Subcutaneous abdominal adipose tissue (tissue), 5 donors: ENCODE data around the gene CHCHD1.
A peak's percentile ranks its signal among the peaks of the same experiment; 100 is the strongest.

Experiments used
- H3K27ac ChIP-seq: one replicate; pipeline ENCODE4 v1.7.0; 2013; ENCODE audit warnings: low read depth, mild to moderate bottlenecking, inconsistent platforms, low read length, moderate library complexity
- H3K27me3 ChIP-seq, 5 donors: one replicate each; pipeline ENCODE4 v1.7.0; 2013; ENCODE audit warnings: low read length in 5 of 5, inconsistent platforms in 1 of 5; ENCODE audit not compliant: control insufficient read depth in 5 of 5, insufficient read depth in 4 of 5
- H3K36me3 ChIP-seq, 5 donors: one replicate each; pipeline ENCODE4 v1.7.0; 2013; ENCODE audit warnings: low read length in 5 of 5; ENCODE audit not compliant: control insufficient read depth in 5 of 5, insufficient read depth in 5 of 5
- H3K4me1 ChIP-seq, 5 donors: one replicate each; pipeline ENCODE4 v1.7.0; 2013; ENCODE audit warnings: low read length in 5 of 5, mild to moderate bottlenecking in 3 of 5, moderate library complexity in 1 of 5; ENCODE audit not compliant: control insufficient read depth in 5 of 5, insufficient read depth in 5 of 5
- H3K4me3 ChIP-seq, 5 donors: one replicate each; pipeline ENCODE4 v1.7.0; 2013; ENCODE audit warnings: low read length in 5 of 5, low read depth in 1 of 5
- H3K9ac ChIP-seq, 5 donors: one replicate each; pipeline ENCODE4 v1.7.0; 2013; ENCODE audit warnings: low read length in 5 of 5, mild to moderate bottlenecking in 4 of 5, moderate library complexity in 3 of 5
- H3K9me3 ChIP-seq, 5 donors: one replicate each; pipeline ENCODE4 v1.7.0; 2013; ENCODE audit warnings: low read length in 5 of 5; ENCODE audit not compliant: control insufficient read depth in 5 of 5
- donor health status: healthy.
- donor health status: healthy.
- donor health status: healthy.
- donor health status: healthy.
- donor health status: healthy.

The CHCHD1 gene

DNA sequence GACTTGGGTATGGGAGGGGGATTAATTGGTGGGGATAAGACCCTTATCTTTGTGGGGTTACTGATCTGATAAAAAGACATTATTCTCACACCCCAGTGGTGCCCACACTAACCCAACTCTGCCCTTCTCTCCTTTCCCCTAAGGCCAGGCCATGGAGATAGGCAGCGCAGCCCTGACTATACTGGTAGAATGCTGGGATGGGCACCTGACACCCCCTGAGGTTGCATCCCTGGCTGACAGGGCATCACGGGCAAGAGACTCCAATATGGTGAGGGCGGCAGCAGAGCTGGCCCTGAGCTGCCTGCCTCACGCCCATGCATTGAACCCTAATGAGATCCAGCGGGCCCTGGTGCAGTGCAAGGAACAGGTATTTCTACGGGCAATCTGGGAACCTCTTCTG, 16.2 kb downstream of the CHCHD1 start:
- Histone ChIP-seq H3K4me3 (no peak overlapping the region), H3K4me1 (no peaks in the 10 kb centered on the region), H3K36me3 (peaks cover 12 to 98% (median 94%) of the 10 kb centered on the region in 5 donors), H3K27me3 (no peaks in the 10 kb centered on the region), H3K27ac (no peak overlapping the region), H3K9me3 (no peaks in the 10 kb centered on the region), H3K9ac (no peak overlapping the region)

- Histone ChIP-seq H3K4me3 (no peak overlapping the region), H3K27me3 (no peaks in the 10 kb centered on the region), H3K36me3 (peaks cover 12 to 98% (median 95%) of the 10 kb centered on the region in 5 donors), H3K4me1 (peaks cover 0 to 5% (median 0%) of the 10 kb centered on the region in 5 donors), H3K9me3 (no peaks in the 10 kb centered on the region), H3K9ac (no peak overlapping the region), H3K27ac (no peak overlapping the region)
These were observed 17.2 kb downstream of the CHCHD1 start for GRCh38 chr10:73798927-73799560.

GRCh38 chr10:73799899-73800559, 18.2 kb downstream of the CHCHD1 start:
- Histone ChIP-seq H3K9ac (no peak overlapping the region), H3K27me3 (no peaks in the 10 kb centered on the region), H3K9me3 (no peaks in the 10 kb centered on the region), H3K4me3 (no peak overlapping the region), H3K27ac (no peak overlapping the region), H3K4me1 (peaks cover 0 to 5% (median 0%) of the 10 kb centered on the region in 5 donors), H3K36me3 (peaks cover 11 to 96% (median 92%) of the 10 kb centered on the region in 5 donors)

DNA sequence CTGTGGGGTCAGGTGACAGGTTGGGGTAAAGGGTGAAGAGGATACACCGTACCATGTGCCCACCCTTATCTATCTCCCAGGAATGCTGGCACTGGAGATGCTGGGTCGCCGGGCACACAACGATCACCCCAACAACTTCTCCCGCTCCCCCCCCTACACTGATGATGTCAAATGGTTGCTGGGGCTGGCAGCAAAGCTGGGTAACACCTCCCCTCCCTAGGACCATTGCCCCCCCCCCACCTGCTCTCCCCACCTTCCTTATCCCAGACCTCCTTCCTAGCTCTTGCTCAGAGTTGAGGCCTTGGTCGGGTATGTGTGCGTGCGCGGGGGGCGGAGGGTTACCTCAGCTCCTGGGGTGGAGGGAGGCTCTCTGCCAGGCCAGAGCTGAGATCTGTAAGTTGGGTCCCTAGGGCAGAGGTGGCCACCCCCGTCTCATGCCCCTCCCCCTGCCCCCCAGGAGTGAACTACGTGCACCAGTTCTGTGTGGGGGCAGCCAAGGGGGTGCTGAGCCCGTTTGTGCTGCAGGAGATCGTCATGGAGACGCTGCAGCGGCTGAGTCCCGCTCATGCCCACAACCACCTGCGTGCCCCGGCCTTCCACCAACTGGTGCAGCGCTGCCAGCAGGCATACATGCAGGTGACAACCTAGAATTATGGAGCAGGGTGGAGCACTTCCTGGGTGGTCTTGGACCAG, 18.9 kb downstream of the CHCHD1 start:
- Histone ChIP-seq H3K27ac (no peak overlapping the region), H3K27me3 (no peaks in the 10 kb centered on the region), H3K9me3 (no peaks in the 10 kb centered on the region), H3K36me3 (peaks cover 8 to 96% (median 90%) of the 10 kb centered on the region in 5 donors), H3K4me1 (peaks cover 0 to 5% (median 0%) of the 10 kb centered on the region in 5 donors), H3K4me3 (no peak overlapping the region), H3K9ac (no peak overlapping the region)

GRCh38 chr10:73801253-73801590, 19.4 kb downstream of the CHCHD1 start:
- H3K4me3 ChIP-seq: no peak overlapping the region
- peaks cover 7 to 96% (median 92%) of the 10 kb centered on the region in 5 donors for H3K36me3 ChIP-seq
- peaks cover 0 to 5% (median 0%) of the 10 kb centered on the region in 5 donors for H3K4me1 ChIP-seq
- H3K27me3 ChIP-seq: no peaks in the 10 kb centered on the region
- H3K27ac ChIP-seq: no peak overlapping the region
- no peak overlapping the region for H3K9ac ChIP-seq
- H3K9me3 ChIP-seq: no peaks in the 10 kb centered on the region

DNA sequence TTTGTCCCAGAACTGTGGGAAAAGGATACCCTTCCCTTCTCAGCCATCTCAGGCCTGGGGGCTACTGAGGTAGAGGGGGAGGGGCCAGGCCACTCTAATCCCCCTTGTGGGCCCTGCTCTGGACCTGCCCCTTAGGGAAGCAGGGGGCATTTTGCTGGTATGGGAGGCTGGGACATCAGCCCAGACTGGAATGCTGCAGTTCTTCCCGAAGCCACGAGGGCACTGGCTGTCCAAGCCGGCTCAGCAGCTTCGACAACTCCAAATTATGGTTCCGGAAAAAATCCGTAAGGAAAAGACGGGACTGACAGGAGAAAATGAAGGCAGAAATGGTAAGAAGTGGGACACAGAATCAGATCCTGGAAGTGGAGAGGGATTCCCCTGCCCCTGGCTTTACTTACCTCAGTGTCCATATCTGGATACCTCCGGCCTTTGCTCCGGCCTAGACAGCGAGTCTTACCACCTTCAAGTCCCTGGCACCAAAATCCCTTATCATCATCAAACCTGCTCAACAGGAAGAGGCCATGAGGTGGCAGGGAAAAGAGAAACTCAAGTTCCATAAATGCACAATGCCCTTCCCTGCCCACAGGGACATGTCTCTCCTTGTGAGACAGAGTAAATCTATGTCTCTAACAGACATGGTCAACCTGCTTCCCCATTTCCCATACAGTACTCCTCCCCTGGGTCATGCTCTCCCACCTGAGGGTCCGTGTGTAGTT, 20.6 kb downstream of the CHCHD1 start:
- no peak overlapping the region for H3K9ac ChIP-seq
- H3K27me3 ChIP-seq: no peaks in the 10 kb centered on the region
- H3K4me1 ChIP-seq: peaks cover 0 to 16% (median 8%) of the 10 kb centered on the region in 5 donors
- peaks cover 4 to 96% (median 92%) of the 10 kb centered on the region in 5 donors for H3K36me3 ChIP-seq
- H3K4me3 ChIP-seq: no peak overlapping the region
- H3K9me3 ChIP-seq: no peaks in the 10 kb centered on the region
- H3K27ac ChIP-seq: no peak overlapping the region

DNA sequence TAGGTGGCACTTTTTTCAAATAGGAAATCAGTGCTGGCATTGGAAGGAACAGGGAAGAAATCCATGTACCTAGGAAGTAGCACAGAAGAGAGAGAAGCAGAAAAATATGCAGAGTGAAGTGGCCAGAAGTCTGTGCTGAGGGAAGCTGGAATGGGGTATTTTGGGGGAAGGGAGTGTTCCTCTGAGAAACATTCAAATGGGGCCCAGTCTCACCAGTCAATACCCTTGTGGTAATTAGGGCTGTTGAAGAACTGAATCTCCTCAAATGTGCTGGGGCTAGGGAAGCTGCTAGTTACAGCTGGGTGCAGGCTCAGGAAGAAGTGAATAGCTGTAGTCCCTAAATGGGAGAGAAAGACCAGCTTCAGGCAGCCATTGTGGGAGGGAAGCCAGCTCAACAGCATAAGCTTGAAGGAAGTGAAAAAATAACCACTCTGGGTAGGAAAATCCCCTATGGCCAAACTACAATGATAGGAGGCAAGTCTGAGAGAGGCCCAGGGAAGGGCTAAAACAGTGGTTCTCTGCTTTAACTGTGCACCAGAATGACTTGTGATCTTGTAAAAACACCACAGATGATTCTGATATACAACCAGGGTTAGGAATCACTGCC, 21.9 kb downstream of the CHCHD1 start:
- Histone ChIP-seq H3K4me1 (peaks cover 0 to 17% (median 8%) of the 10 kb centered on the region in 5 donors), H3K36me3 (peaks cover 0 to 95% (median 91%) of the 10 kb centered on the region in 5 donors), H3K9me3 (no peaks in the 10 kb centered on the region), H3K4me3 (no peak overlapping the region), H3K27ac (no peak overlapping the region), H3K27me3 (no peaks in the 10 kb centered on the region), H3K9ac (no peak overlapping the region)

DNA sequence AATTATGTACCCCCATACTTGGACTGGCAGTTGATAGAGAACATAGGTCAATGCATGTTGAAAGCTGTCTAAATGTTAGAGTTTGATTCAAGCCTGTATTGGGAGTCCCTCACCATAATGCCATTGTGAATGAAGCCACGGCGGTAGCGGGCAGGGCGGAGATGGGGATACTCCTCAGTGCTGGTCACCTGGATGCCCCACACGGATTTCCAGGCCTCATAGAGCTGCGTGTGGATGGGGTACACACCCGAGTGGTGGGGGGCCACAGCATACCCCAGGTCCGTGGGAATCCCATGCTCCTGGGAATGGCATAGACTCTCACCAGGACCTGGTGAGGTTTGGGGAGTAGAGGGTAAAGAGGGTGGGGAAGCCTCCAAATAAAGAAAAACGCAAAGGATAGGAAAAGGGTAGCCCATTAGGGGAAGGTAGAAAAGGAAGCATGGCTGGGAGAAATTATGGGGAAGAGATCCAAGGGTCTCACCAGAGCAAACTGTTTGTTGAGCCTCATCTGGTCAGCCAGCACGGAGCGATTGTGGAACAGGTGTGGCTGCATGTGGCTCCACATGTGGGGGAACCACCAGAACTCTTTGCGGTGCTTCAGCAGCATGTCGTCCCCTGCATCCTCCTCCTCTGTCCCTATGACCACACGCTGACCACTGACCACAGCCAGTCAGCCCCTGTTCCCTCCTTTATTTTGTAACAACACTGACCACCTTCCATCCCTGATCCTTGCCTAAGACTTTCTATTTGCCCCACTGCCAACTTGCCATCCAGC, 24.5 kb downstream of the CHCHD1 start:
- Histone ChIP-seq H3K36me3 (peaks cover 0 to 75% (median 68%) of the 10 kb centered on the region in 5 donors), H3K27ac (no peak overlapping the region), H3K27me3 (no peaks in the 10 kb centered on the region), H3K4me3 (peak overlapping the region in 1 of 5 donors; percentile 11), H3K9me3 (no peaks in the 10 kb centered on the region), H3K4me1 (peaks cover 4 to 31% (median 21%) of the 10 kb centered on the region in 5 donors), H3K9ac (peak overlapping the region in 2 of 5 donors; percentile 39 to 52)

- Histone ChIP-seq H3K4me1 (peaks cover 4 to 31% (median 21%) of the 10 kb centered on the region in 5 donors), H3K9ac (peak overlapping the region in 1 of 5 donors; percentile 52), H3K27ac (no peak overlapping the region), H3K9me3 (no peaks in the 10 kb centered on the region), H3K36me3 (peaks cover 0 to 64% (median 57%) of the 10 kb centered on the region in 5 donors), H3K27me3 (no peaks in the 10 kb centered on the region), H3K4me3 (peak overlapping the region in 1 of 5 donors; percentile 35)
These were observed 25.6 kb downstream of the CHCHD1 start for GRCh38 chr10:73807471-73807870.
